Keratinocyte (primary cell): Measurements from ENCODE around the gene FXYD6. TPM values are rescaled to one million over a fixed set of nuclear protein-coding genes. Genes with fewer than 3 reads are reported as not detected.

ENCODE experiments used
- DNase-seq: peaks from one replicate; pipeline ENCODE4 v3.0.0-alpha.2; 2011; ENCODE audit warnings: low read depth, missing footprints, low spot score
- FAIRE-seq: peaks from 2 replicates; lab custom pipeline; 2011; peaks lifted over from hg19 to GRCh38; lab: Jason Lieb, UNC
- H2AFZ ChIP-seq: 2 replicates; pipeline ENCODE4 v1.6.0; 2012; ENCODE audit warnings: low read length, control low read depth, inconsistent platforms; ENCODE audit not compliant: control insufficient read depth
- H3K27ac ChIP-seq: 2 replicates; pipeline ENCODE4 v1.5.1; 2011; ENCODE audit warnings: low read length; ENCODE audit not compliant: control insufficient read depth, insufficient read depth
- H3K27me3 ChIP-seq: 3 replicates; pipeline ENCODE4 v1.6.0; 2011; ENCODE audit warnings: low read length; ENCODE audit not compliant: control insufficient read depth, insufficient read depth; ENCODE audit errors: extremely low read depth
- H3K36me3 ChIP-seq, 2 experiments: 2 replicates in 1 of 2; 3 replicates in 1 of 2; pipeline ENCODE4 v1.5.1; 2011; ENCODE audit warnings: low read length in 2 of 2, mild to moderate bottlenecking in 1 of 2; ENCODE audit not compliant: control insufficient read depth in 2 of 2, insufficient read depth in 2 of 2; ENCODE audit errors: extremely low read depth in 1 of 2
- H3K4me1 ChIP-seq: 3 replicates; pipeline ENCODE4 v1.5.1; 2011; ENCODE audit warnings: low read length; ENCODE audit not compliant: control insufficient read depth, insufficient read depth; ENCODE audit errors: extremely low read depth
- H3K4me2 ChIP-seq: 3 replicates; pipeline ENCODE4 v1.6.0; 2011; ENCODE audit warnings: low read depth, low read length; ENCODE audit not compliant: control insufficient read depth, insufficient read depth; ENCODE audit errors: extremely low read depth
- H3K4me3 ChIP-seq, 3 experiments: fragments of 200-600 bp in 1 of 3; sonication (generic) in 1 of 3; 2 replicates in 2 of 3; 3 replicates in 1 of 3; pipeline ENCODE4 v1.5.1; 2011 to 2016; ENCODE audit warnings: low read length in 3 of 3, mild to moderate bottlenecking in 3 of 3, control low read depth in 2 of 3, inconsistent platforms in 1 of 3, low read depth in 1 of 3, mixed read lengths in 1 of 3, mixed run types in 1 of 3, moderate library complexity in 1 of 3; ENCODE audit not compliant: control insufficient read depth in 2 of 3, insufficient read depth in 2 of 3; ENCODE audit errors: extremely low read depth in 1 of 3
- H3K79me2 ChIP-seq: 2 replicates; pipeline ENCODE4 v1.6.0; 2012; ENCODE audit warnings: low read length; ENCODE audit not compliant: control insufficient read depth, insufficient read depth
- H3K9ac ChIP-seq: 3 replicates; pipeline ENCODE4 v1.6.0; 2011; ENCODE audit warnings: low read length; ENCODE audit not compliant: control insufficient read depth, insufficient read depth; ENCODE audit errors: extremely low read depth
- H3K9me1 ChIP-seq: 3 replicates; pipeline ENCODE4 v1.6.0; 2011; ENCODE audit warnings: low read length; ENCODE audit not compliant: control insufficient read depth, insufficient read depth; ENCODE audit errors: extremely low read depth
- H3K9me3 ChIP-seq: 2 replicates; pipeline ENCODE4 v1.5.1; 2012; ENCODE audit warnings: low read depth, low read length; ENCODE audit not compliant: control insufficient read depth
- H4K20me1 ChIP-seq: 3 replicates; pipeline ENCODE4 v1.6.0; 2011; ENCODE audit warnings: low read length; ENCODE audit not compliant: control insufficient read depth, insufficient read depth; ENCODE audit errors: extremely low read depth
- EZH2 ChIP-seq: IDR thresholded peaks from one replicate; pipeline ENCODE4 v1.6.1; 2012; ENCODE audit warnings: inconsistent platforms, mild to moderate bottlenecking, low read length, moderate library complexity
- dilution Hi-C: fragments of 300-500 bp; cut with MboI; formaldehyde crosslinking; loops from one replicate; pipeline ENCODE4 v1.7.0; 2020; ENCODE audit warnings: low sequenced_read_pairs; ENCODE audit not compliant: extremely low pct_ligation_motif_present
- polyA plus RNA-seq, 5 experiments: library from polyadenylated mRNA; depleted of rRNA in 3 of 5; stranded (reverse) in 3 of 5; stranded (forward) in 1 of 5; unstranded in 1 of 5; fragments of >200 nt; gene quantifications; 1 replicate in 1 of 5; 2 replicates in 3 of 5; 3 replicates in 1 of 5; pipeline versions ENCODE4 v1.2.1 to v1.2.3, GENCODE V29; 2011 to 2012; ENCODE audit warnings: missing spikeins in 2 of 5, low read depth in 1 of 5, low replicate concordance in 1 of 5
- TF ChIP-seq, protein P1 (sequence below), 3 experiments: IDR thresholded peaks in 1 of 3; conservative IDR thresholded peaks in 1 of 3; optimal IDR thresholded peaks in 1 of 3; 2 replicates in 2 of 3; 3 replicates in 1 of 3; pipeline versions ENCODE3 to v1.5.1; 2011; ENCODE audit warnings: low read length in 3 of 3, mild to moderate bottlenecking in 3 of 3, moderate library complexity in 2 of 3, control low read depth in 1 of 3, inconsistent platforms in 1 of 3; ENCODE audit not compliant: insufficient read depth in 2 of 3; ENCODE audit errors: extremely low read depth in 1 of 3

The FXYD6 gene
- polyA plus RNA-seq, 1 donor (not counting 4 experiments of a cell fraction or from before 2014, with no cell fraction given), result not detected

DNA sequence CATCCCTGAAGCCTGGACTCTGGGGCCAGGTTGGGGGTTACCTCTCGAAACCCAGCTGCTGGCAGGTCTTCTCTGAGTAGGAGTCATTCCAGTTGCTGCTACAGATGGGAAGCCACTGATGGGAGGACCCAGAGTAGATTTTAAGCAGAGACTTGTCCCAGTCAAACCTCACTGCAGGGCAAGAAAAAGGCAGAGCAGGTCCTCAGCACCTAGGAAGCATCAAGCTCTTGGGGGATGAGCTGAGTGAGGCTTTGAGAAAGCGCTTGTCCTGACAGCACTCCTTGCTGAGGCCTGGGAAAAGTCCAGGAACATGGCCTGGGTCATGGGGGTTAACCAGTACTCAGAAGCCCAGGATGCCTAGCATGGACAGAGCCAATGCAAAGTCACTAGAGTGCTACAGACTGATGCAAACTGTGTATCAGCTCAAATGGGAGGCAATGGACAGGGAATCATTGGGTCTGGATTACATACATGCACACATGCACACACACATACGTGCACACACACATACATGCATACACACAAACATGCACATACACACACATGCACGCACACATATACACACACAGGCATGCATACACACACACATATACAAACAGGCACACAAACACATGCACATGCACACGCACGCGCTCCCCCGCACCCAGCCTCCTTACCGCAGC lies 37.4 kb upstream of the FXYD6 start:
- no peak overlapping the region for H3K27ac ChIP-seq
- no peaks in the 10 kb centered on the region for H3K4me1 ChIP-seq
- H3K4me2 ChIP-seq, result no peak overlapping the region
- dilution Hi-C loops, result no loop called here
- FAIRE-seq (no peak), DNase-seq (no peak)
- no peaks in the 10 kb centered on the region for H4K20me1 ChIP-seq
- peaks cover 14% of the 10 kb centered on the region for H3K27me3 ChIP-seq
- H3K4me3 ChIP-seq, result no peak overlapping the region
- no peaks in the 10 kb centered on the region for H3K9me3 ChIP-seq
- no peak overlapping the region for H3K9ac ChIP-seq
- H3K9me1 ChIP-seq, result no peaks in the 10 kb centered on the region
- TF ChIP-seq EZH2, result no peak
- TF ChIP-seq, protein P1, sequence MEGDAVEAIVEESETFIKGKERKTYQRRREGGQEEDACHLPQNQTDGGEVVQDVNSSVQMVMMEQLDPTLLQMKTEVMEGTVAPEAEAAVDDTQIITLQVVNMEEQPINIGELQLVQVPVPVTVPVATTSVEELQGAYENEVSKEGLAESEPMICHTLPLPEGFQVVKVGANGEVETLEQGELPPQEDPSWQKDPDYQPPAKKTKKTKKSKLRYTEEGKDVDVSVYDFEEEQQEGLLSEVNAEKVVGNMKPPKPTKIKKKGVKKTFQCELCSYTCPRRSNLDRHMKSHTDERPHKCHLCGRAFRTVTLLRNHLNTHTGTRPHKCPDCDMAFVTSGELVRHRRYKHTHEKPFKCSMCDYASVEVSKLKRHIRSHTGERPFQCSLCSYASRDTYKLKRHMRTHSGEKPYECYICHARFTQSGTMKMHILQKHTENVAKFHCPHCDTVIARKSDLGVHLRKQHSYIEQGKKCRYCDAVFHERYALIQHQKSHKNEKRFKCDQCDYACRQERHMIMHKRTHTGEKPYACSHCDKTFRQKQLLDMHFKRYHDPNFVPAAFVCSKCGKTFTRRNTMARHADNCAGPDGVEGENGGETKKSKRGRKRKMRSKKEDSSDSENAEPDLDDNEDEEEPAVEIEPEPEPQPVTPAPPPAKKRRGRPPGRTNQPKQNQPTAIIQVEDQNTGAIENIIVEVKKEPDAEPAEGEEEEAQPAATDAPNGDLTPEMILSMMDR (optimal IDR thresholded peaks at IDR 0.05 in 1 of 3, IDR thresholded peaks at IDR 0.05 in 1 of 3, conservative IDR thresholded peaks at IDR 0.05 in 1 of 3; ENCODE audit: extremely low read depth in 1 of 3, insufficient read depth in 2 of 3, low read length in 3 of 3), result no peak
- H3K36me3 ChIP-seq, result no peaks in the 10 kb centered on the region
- H2AFZ ChIP-seq, result no peak overlapping the region
- H3K79me2 ChIP-seq, result no peaks in the 10 kb centered on the region

DNA sequence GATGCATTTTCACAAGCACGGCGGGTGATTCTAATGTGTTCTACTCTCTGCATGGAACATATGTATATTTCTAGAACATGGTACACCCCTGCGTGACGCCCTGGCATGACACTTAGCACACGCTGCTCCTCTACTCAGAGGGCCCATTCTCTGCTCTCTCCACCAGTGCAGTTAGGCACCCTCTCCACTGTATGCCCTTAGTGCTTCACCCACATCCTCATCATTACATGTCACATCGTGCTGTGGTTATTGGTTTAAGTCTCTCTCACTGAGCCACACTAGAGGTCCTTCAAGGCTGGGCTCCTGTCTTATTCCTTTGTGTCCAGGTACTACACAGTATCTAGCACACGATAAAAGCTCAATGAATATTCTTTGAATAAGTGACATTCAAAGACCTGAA lies 36.0 kb upstream of the FXYD6 start:
- peaks cover 14% of the 10 kb centered on the region for H3K27me3 ChIP-seq
- peaks cover 7% of the 10 kb centered on the region for H3K4me1 ChIP-seq
- no peaks in the 10 kb centered on the region for H3K9me1 ChIP-seq
- no peak for TF ChIP-seq EZH2
- TF ChIP-seq, protein P1 (optimal IDR thresholded peaks at IDR 0.05 in 1 of 3, IDR thresholded peaks at IDR 0.05 in 1 of 3, conservative IDR thresholded peaks at IDR 0.05 in 1 of 3; ENCODE audit: extremely low read depth in 1 of 3, insufficient read depth in 2 of 3, low read length in 3 of 3), result no peak
- no peak overlapping the region for H3K27ac ChIP-seq
- FAIRE-seq, result no peak
- no peaks in the 10 kb centered on the region for H3K9me3 ChIP-seq
- no peak overlapping the region for H3K4me3 ChIP-seq
- H2AFZ ChIP-seq, result no peak overlapping the region
- no peaks in the 10 kb centered on the region for H4K20me1 ChIP-seq
- dilution Hi-C loops, result no loop called here
- no peak overlapping the region for H3K9ac ChIP-seq
- H3K4me2 ChIP-seq, result no peak overlapping the region
- no peak for DNase-seq
- H3K79me2 ChIP-seq, result no peaks in the 10 kb centered on the region
- no peaks in the 10 kb centered on the region for H3K36me3 ChIP-seq
